A549 (cell line): Measurements from ENCODE around the gene NOP9. TPM values are rescaled to one million over a fixed set of nuclear protein-coding genes. Genes with fewer than 3 reads are reported as not detected.

Source experiments
- ATAC-seq, 2 experiments: fragments of 200-7000 bp in 1 of 2; fragments of >200 bp in 1 of 2; cut with Nextera tagmentation in 1 of 2; cut with Tn5 transposase in 1 of 2; 3 replicates each; pipeline versions ENCODE4 v1.8.0 to v1.9.1; 2018 to 2020; ENCODE audit warnings: mild to moderate bottlenecking in 1 of 2, moderate library complexity in 1 of 2
- CTCF ChIA-PET: fragments of 300-600 bp; sonication (Branson Sonifier 250); formaldehyde crosslinking; extraction: SDS; loops from one replicate; lab custom pipeline; 2021; ENCODE audit warnings: antibody characterized with exemption, inconsistent platforms; lab: Yijun Ruan, JAX
- POLR2A ChIA-PET: fragments of 350-600 bp; formaldehyde crosslinking; extraction: SDS; loops from one replicate; lab custom pipeline; 2021; ENCODE audit warnings: antibody characterized with exemption, inconsistent platforms; lab: Yijun Ruan, JAX
- DNase-seq, 2 experiments: peaks; one replicate each; pipeline versions ENCODE4 v3.0.0 to v3.0.0-alpha.2; 2011 to 2016; ENCODE audit warnings: low read depth in 1 of 2, low spot score in 1 of 2
- FAIRE-seq: peaks from 2 replicates; lab custom pipeline; 2011; peaks lifted over from hg19 to GRCh38; lab: Jason Lieb, UNC
- H3K27ac ChIP-seq, 2 experiments: fragments of >200 bp; sonication (Bioruptor Twin); formaldehyde crosslinking; 3 replicates each; pipeline ENCODE4 v1.5.1; 2016 to 2017
- H3K4me1 ChIP-seq: fragments of >200 bp; sonication (Bioruptor Twin); formaldehyde crosslinking; 3 replicates; pipeline ENCODE4 v1.6.1; 2016
- H3K4me2 ChIP-seq: fragments of >200 bp; sonication (Bioruptor Twin); formaldehyde crosslinking; 3 replicates; pipeline ENCODE4 v1.6.1; 2016
- H3K4me3 ChIP-seq: fragments of >200 bp; sonication (Bioruptor Twin); formaldehyde crosslinking; 3 replicates; pipeline ENCODE4 v1.5.1; 2016
- H3K9me3 ChIP-seq: fragments of >200 bp; sonication (Bioruptor Twin); formaldehyde crosslinking; 3 replicates; pipeline ENCODE4 v1.6.1; 2016
- BHLHE40 ChIP-seq: IDR thresholded peaks from 2 replicates; pipeline ENCODE4 v1.6.1; 2012; ENCODE audit warnings: low read depth, low read length, inconsistent platforms
- CBX2 ChIP-seq: fragments of 200-600 bp; sonication (generic); IDR thresholded peaks from 2 replicates; pipeline ENCODE4 v1.6.1; 2016; ENCODE audit warnings: low read depth, mild to moderate bottlenecking, borderline replicate concordance
- CBX8 ChIP-seq: fragments of 200-600 bp; sonication (generic); IDR thresholded peaks from 2 replicates; pipeline ENCODE4 v1.6.1; 2016
- CEBPB ChIP-seq, 2 experiments: fragments of >200 bp in 1 of 2; sonication (Bioruptor Twin) in 1 of 2; formaldehyde crosslinking in 1 of 2; IDR thresholded peaks; 2 replicates each; pipeline ENCODE4 v1.6.1; 2012 to 2016
- CHD2 ChIP-seq: fragments of 150-350 bp; IDR thresholded peaks from 2 replicates; pipeline ENCODE4 v1.6.1; 2014; ENCODE audit warnings: low read length; ENCODE audit not compliant: partially characterized antibody
- CHD4 ChIP-seq: fragments of 200-600 bp; sonication (generic); IDR thresholded peaks from 2 replicates; pipeline ENCODE4 v1.6.1; 2016; ENCODE audit warnings: antibody characterized with exemption, mild to moderate bottlenecking, borderline replicate concordance
- GATA3 ChIP-seq: IDR thresholded peaks from 2 replicates; pipeline ENCODE4 v1.6.1; 2012; ENCODE audit warnings: borderline replicate concordance
- HDAC2 ChIP-seq: fragments of 200-600 bp; sonication (generic); IDR thresholded peaks from 2 replicates; pipeline ENCODE4 v1.6.1; 2016
- HEYL ChIP-seq: fragments of 250-450 bp; sonication (Bioruptor Pico); IDR thresholded peaks from 2 replicates; pipeline ENCODE4 v1.8.0; 2021; ENCODE audit warnings: mild to moderate bottlenecking, moderate library complexity
- HOXB5 ChIP-seq: fragments of 250-450 bp; sonication (Bioruptor Pico); IDR thresholded peaks from 2 replicates; pipeline ENCODE4 v1.5.0; 2020; ENCODE audit warnings: mild to moderate bottlenecking, moderate library complexity
- JUN ChIP-seq, 2 experiments: fragments of >200 bp; sonication (Bioruptor Twin); formaldehyde crosslinking; IDR thresholded peaks; 2 replicates in 1 of 2; 3 replicates in 1 of 2; pipeline ENCODE4 v1.6.1; 2016 to 2017
- KDM1A ChIP-seq: fragments of 200-600 bp; sonication (generic); IDR thresholded peaks from 2 replicates; pipeline ENCODE4 v1.6.1; 2016; ENCODE audit warnings: low read depth, mild to moderate bottlenecking
- MAZ ChIP-seq: fragments of 150-350 bp; IDR thresholded peaks from 2 replicates; pipeline ENCODE4 v1.6.1; 2014; ENCODE audit warnings: antibody characterized with exemption, low read depth, low read length, borderline replicate concordance
- NFE2L2 ChIP-seq: fragments of 150-350 bp; conservative IDR thresholded peaks from 2 replicates; pipeline ENCODE4 v1.6.1; 2014; ENCODE audit warnings: low read length
- NPAS2 ChIP-seq: fragments of 250-450 bp; sonication (Bioruptor Pico); IDR thresholded peaks from 2 replicates; pipeline ENCODE4 v1.8.0; 2022; ENCODE audit warnings: mild to moderate bottlenecking, moderate library complexity, borderline replicate concordance
- NR3C1 ChIP-seq: fragments of >200 bp; sonication (Bioruptor Twin); formaldehyde crosslinking; IDR thresholded peaks from 3 replicates; pipeline ENCODE4 v1.6.1; 2017
- POLR2A ChIP-seq: IDR thresholded peaks from 2 replicates; pipeline ENCODE4 v1.6.1; 2012; ENCODE audit warnings: mild to moderate bottlenecking, low read length
- RARB ChIP-seq: fragments of 250-450 bp; sonication (Bioruptor Pico); IDR thresholded peaks from 2 replicates; pipeline ENCODE4 v1.8.0; 2021; ENCODE audit warnings: mild to moderate bottlenecking, moderate library complexity
- REST ChIP-seq: fragments of 200-600 bp; sonication (generic); IDR thresholded peaks from 2 replicates; pipeline ENCODE4 v1.6.1; 2016; ENCODE audit warnings: antibody characterized with exemption, mild to moderate bottlenecking, moderate library complexity
- SMC3 ChIP-seq: fragments of >200 bp; sonication (Bioruptor Twin); formaldehyde crosslinking; IDR thresholded peaks from 3 replicates; pipeline ENCODE4 v1.6.1; 2018; ENCODE audit warnings: inconsistent platforms
- SREBF2 ChIP-seq: fragments of 450-650 bp; IDR thresholded peaks from 2 replicates; pipeline ENCODE4 v1.6.1; 2014; ENCODE audit warnings: mild to moderate bottlenecking, moderate library complexity
- ZFP36 ChIP-seq: fragments of 450-650 bp; IDR thresholded peaks from 2 replicates; pipeline ENCODE4 v1.6.1; 2014; ENCODE audit warnings: borderline replicate concordance; ENCODE audit not compliant: partially characterized antibody
- ZNF302 ChIP-seq: fragments of 250-450 bp; sonication (Bioruptor Pico); IDR thresholded peaks from 2 replicates; pipeline ENCODE4 v1.9.0; 2021; ENCODE audit warnings: inconsistent platforms, mild to moderate bottlenecking, moderate library complexity
- WGBS: methylation state at CpG from one replicate; pipeline ENCODE4 v1.1.6; 2017; ENCODE audit errors: missing lambda C conversion rate; 5-methylcytosine and 5-hydroxymethylcytosine counted together
- polyA plus RNA-seq, 4 experiments: library from polyadenylated mRNA; depleted of rRNA in 3 of 4; stranded (reverse); fragments of >200 nt; fragmentation: RNase III in 1 of 4; extraction: RNeasy Plus Mini Kit Qiagen cat#74134 plus additional on column Dnase treatment in 1 of 4; gene quantifications; 2 replicates in 3 of 4; 3 replicates in 1 of 4; pipeline ENCODE4 v1.2.3, GENCODE V29; 2011 to 2017
- TF ChIP-seq, protein P1 (sequence below): IDR thresholded peaks from 2 replicates; pipeline ENCODE4 v1.6.1; 2012
- TF ChIP-seq, protein P2 (sequence below): fragments of >200 bp; sonication (Bioruptor Twin); formaldehyde crosslinking; IDR thresholded peaks from 3 replicates; pipeline ENCODE4 v1.6.1; 2016

Gene NOP9
- polyA plus RNA-seq, 2 of the 4 experiments (the other 2 are of a cell fraction), result 16.5 to 24.5 TPM

DNA sequence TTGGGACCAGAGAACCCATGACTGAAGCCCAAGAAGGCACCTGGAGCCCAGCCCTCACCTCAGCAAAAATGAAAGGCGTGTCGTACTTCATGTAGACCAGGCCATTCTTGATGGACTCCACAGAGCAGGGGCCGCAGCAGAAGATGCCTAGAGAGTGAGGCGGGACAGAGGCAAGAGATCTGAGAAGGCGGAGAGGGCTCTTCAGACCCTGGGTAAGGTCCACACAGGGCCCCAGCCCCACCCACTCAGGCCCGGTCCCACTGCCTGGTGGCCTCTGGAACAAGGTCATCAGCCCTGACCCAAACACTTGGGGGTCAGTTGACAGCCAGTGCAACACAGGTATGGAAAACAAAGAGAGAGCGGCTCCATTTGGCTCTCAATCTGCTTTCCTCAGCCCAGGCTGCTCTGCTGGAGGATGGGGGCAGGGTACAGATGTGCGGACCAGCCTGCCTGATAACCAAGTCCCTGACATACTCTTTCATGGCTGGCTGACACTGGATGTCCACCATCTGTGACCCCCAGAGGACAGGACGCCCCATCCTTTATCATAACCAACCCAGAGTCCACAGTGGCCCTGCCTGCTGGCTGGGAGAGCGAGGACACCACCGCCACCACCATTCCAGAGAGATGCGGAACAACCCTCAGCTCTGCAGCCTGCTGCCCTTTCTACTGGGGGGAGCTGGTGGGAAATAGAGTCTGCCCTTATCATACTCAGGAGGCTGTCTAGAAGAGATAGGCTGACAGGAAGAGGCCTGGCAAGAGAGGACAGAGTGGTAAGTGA, 43.5 kb upstream of the NOP9 start (continued):
- TF ChIP-seq, protein P1, sequence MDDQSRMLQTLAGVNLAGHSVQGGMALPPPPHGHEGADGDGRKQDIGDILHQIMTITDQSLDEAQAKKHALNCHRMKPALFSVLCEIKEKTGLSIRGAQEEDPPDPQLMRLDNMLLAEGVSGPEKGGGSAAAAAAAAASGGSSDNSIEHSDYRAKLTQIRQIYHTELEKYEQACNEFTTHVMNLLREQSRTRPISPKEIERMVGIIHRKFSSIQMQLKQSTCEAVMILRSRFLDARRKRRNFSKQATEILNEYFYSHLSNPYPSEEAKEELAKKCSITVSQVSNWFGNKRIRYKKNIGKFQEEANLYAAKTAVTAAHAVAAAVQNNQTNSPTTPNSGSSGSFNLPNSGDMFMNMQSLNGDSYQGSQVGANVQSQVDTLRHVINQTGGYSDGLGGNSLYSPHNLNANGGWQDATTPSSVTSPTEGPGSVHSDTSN, result no peak
- TF ChIP-seq MAZ, result no peak
- no peak for TF ChIP-seq HEYL (CRISPR knock-in tag)
- no peak for TF ChIP-seq HOXB5 (CRISPR knock-in tag)
- no peak for TF ChIP-seq ZNF302

GRCh38 chr14:24256960-24257359, 42.7 kb upstream of the NOP9 start:
- Histone ChIP-seq H3K4me3 (no peak overlapping the region), H3K27ac (no peak overlapping the region), H3K4me1 (peaks cover 12% of the 10 kb centered on the region), H3K9me3 (no peaks in the 10 kb centered on the region), H3K4me2 (no peak overlapping the region)
- ChIA-PET POLR2A (no interaction called here), CTCF (interaction anchor here (0.9 to 10.7 kb wide), 6 partner anchors 10 to 175 kb away, joined by 3 to 76 read pairs (median 4); partner anchors contain the start of gene TINF2)
- 77% methylated on average over 3 of the region's 4 CpGs for WGBS
- ATAC-seq (no peak), DNase-seq (no peak), FAIRE-seq (no peak)
- TF ChIP-seq REST (no peak), RARB (CRISPR knock-in tag) (no peak)

- Histone ChIP-seq H3K27ac (no peak overlapping the region), H3K4me3 (no peak overlapping the region), H3K4me2 (no peak overlapping the region), H3K9me3 (no peaks in the 10 kb centered on the region), H3K4me1 (peaks cover 8% of the 10 kb centered on the region)
- 89% methylated on average over 9 of the region's 9 CpGs for WGBS
- DNase-seq (no peak), ATAC-seq (no peak), FAIRE-seq (no peak)
- TF ChIP-seq HDAC2, result no peak
- TF ChIP-seq JUN (IDR thresholded peaks at IDR 0.05), result no peak
- no peak for TF ChIP-seq SREBF2
- TF ChIP-seq KDM1A, result no peak
- TF ChIP-seq CEBPB (IDR thresholded peaks at IDR 0.05), result no peak
- TF ChIP-seq CBX8, result no peak
- TF ChIP-seq GATA3, result no peak
- TF ChIP-seq SMC3, result no peak
- TF ChIP-seq NPAS2, result no peak
- no peak for TF ChIP-seq NFE2L2
- no peak for TF ChIP-seq POLR2A
- TF ChIP-seq CHD2, result no peak
- no peak for TF ChIP-seq BHLHE40
- TF ChIP-seq ZFP36, result no peak
- TF ChIP-seq CBX2, result no peak
- no peak for TF ChIP-seq NR3C1
- TF ChIP-seq HOXB5 (CRISPR knock-in tag), result no peak
- TF ChIP-seq, protein P2, sequence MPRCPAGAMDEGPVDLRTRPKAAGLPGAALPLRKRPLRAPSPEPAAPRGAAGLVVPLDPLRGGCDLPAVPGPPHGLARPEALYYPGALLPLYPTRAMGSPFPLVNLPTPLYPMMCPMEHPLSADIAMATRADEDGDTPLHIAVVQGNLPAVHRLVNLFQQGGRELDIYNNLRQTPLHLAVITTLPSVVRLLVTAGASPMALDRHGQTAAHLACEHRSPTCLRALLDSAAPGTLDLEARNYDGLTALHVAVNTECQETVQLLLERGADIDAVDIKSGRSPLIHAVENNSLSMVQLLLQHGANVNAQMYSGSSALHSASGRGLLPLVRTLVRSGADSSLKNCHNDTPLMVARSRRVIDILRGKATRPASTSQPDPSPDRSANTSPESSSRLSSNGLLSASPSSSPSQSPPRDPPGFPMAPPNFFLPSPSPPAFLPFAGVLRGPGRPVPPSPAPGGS, result no peak
- TF ChIP-seq CHD4, result no peak
- ChIA-PET CTCF (interaction anchor here (0.5 to 10.7 kb wide), 4 partner anchors 11 to 143 kb away, joined by 3 to 76 read pairs (median 3); partner anchors contain the start of gene TINF2), POLR2A (interaction anchor here (0.6 to 1.4 kb wide), 4 partner anchors 11 to 16 kb away, joined by 3 to 7 read pairs (median 4); partner anchors contain the start of genes RABGGTA and TINF2)
Measured at GRCh38 chr14:24258119-24258518, 41.5 kb upstream of the NOP9 start.
